Brain microvascular endothelial cell (primary cell): Measurements from ENCODE around the gene NFKBIE.

ENCODE experiments used
- DNase-seq: peaks from one replicate; pipeline ENCODE4 v3.0.0-alpha.2; 2020
- H3K27ac ChIP-seq: fragments of 250-450 bp; sonication (Bioruptor Pico); 2 replicates; pipeline ENCODE4 v1.5.1; 2020; ENCODE audit warnings: mild to moderate bottlenecking, moderate library complexity
- H3K27me3 ChIP-seq: fragments of 250-450 bp; sonication (Bioruptor Pico); replicated peaks from 2 replicates; pipeline ENCODE4 v1.5.1; 2020; ENCODE audit warnings: mild to moderate bottlenecking
- H3K36me3 ChIP-seq: fragments of 250-450 bp; sonication (Bioruptor Pico); replicated peaks from 2 replicates; pipeline ENCODE4 v1.5.1; 2020; ENCODE audit warnings: mild to moderate bottlenecking
- H3K4me3 ChIP-seq: 2 replicates; pipeline ENCODE4 v1.5.1; 2011; ENCODE audit warnings: low read depth, mild to moderate bottlenecking, control low read depth, low read length, moderate library complexity
- CTCF ChIP-seq: IDR thresholded peaks from 2 replicates; pipeline ENCODE4 v1.5.1; 2011; ENCODE audit warnings: low read depth, mild to moderate bottlenecking, moderate library complexity, low read length, control low read depth, inconsistent platforms; ENCODE audit errors: missing control alignments
- in situ Hi-C: cut with HindIII; loops from 2 replicates; pipeline ENCODE4 v1.10.0; 2017; ENCODE audit warnings: low sequenced_read_pairs, low pct_ligation_motif_present

Gene NFKBIE

GRCh38 chr6:44284867-44285266 lies 19.5 kb upstream of the NFKBIE start:
- DNase-seq: no peak
- no peaks in the 10 kb centered on the region for H3K36me3 ChIP-seq
- peaks cover 4% of the 10 kb centered on the region for H3K27me3 ChIP-seq
- in situ Hi-C loops: no loop called here
- H3K4me3 ChIP-seq: no peak overlapping the region
- no peak overlapping the region for H3K27ac ChIP-seq
- TF ChIP-seq CTCF: no peak

GRCh38 chr6:44284121-44284520 lies 18.8 kb upstream of the NFKBIE start:
- TF ChIP-seq CTCF: no peak
- no peaks in the 10 kb centered on the region for H3K36me3 ChIP-seq
- peaks cover 4% of the 10 kb centered on the region for H3K27me3 ChIP-seq
- in situ Hi-C loops: no loop called here
- no peak overlapping the region for H3K27ac ChIP-seq
- no peak for DNase-seq
- no peak overlapping the region for H3K4me3 ChIP-seq

GRCh38 chr6:44278774-44279697 lies 13.7 kb upstream of the NFKBIE start:
- Histone ChIP-seq H3K36me3 (no peaks in the 10 kb centered on the region), H3K4me3 (no peak overlapping the region), H3K27ac (no peak overlapping the region), H3K27me3 (peaks cover 18% of the 10 kb centered on the region)
- DNase-seq: no peak
- in situ Hi-C loops: no loop called here
- no peak for TF ChIP-seq CTCF

GRCh38 chr6:44278315-44278714 lies 13.0 kb upstream of the NFKBIE start:
- no peak for TF ChIP-seq CTCF
- DNase-seq: no peak
- Histone ChIP-seq H3K4me3 (no peak overlapping the region), H3K27ac (no peak overlapping the region), H3K36me3 (no peaks in the 10 kb centered on the region), H3K27me3 (peaks cover 17% of the 10 kb centered on the region)
- in situ Hi-C loops: no loop called here

- no peak for DNase-seq
- Histone ChIP-seq H3K27ac (no peak overlapping the region), H3K27me3 (peaks cover 23% of the 10 kb centered on the region), H3K36me3 (no peaks in the 10 kb centered on the region), H3K4me3 (no peak overlapping the region)
- in situ Hi-C loops: no loop called here
- no peak for TF ChIP-seq CTCF
These were observed 12.4 kb upstream of the NFKBIE start for GRCh38 chr6:44277763-44278162.
